ENCODE data around the gene SLC5A5.

SLC5A5 gene

DNA sequence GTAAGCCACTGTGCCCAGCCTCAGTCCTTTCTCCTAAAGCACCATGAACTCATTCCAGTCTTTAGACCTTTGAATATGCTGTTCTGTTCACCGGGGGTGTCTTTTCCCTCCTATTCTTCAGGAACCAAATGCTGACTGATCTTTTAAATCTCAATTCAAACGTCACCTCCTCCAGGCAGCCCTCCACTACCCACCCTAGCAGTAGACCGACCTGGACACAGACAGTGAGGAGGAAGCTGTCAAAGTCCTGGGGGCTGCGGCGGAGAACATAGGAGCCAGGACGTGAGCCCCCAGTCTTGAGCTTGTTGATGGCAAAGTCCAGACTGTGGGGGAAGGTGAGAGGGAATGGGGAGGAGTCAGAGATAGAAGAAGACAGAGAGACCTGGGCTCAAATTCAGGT lies 31.7 kb upstream of the SLC5A5 start:
- Histone ChIP-seq H3K9me3 (ENCODE audit: low read length) (no peaks in the 10 kb centered on the region), H2AFZ (ENCODE audit: low read depth, low read length) (no peak overlapping the region), H3K27me3 (ENCODE audit: insufficient read depth, low read length) (peaks cover 3% of the 10 kb centered on the region), H3K4me3 (ENCODE audit: low read length) (no peak overlapping the region), H3K36me3 (ENCODE audit: insufficient read depth, low read length) (no peaks in the 10 kb centered on the region), H3K4me1 (ENCODE audit: insufficient read depth, low read length) (peaks cover 2% of the 10 kb centered on the region)

- peak overlapping the region; percentile 18 for H3K4me3 ChIP-seq (ENCODE audit: low read length)
- no peaks in the 10 kb centered on the region for H3K9me3 ChIP-seq (ENCODE audit: low read length)
- peak overlapping the region; percentile 34 for H2AFZ ChIP-seq (ENCODE audit: low read depth, low read length)
- H3K36me3 ChIP-seq (ENCODE audit: insufficient read depth, low read length) = no peaks in the 10 kb centered on the region
- H3K4me1 ChIP-seq (ENCODE audit: insufficient read depth, low read length) = peaks cover 2% of the 10 kb centered on the region
- H3K27me3 ChIP-seq (ENCODE audit: insufficient read depth, low read length) = no peaks in the 10 kb centered on the region
Observed at GRCh38 chr19:17841371-17841809, 30.4 kb upstream of the SLC5A5 start.

DNA sequence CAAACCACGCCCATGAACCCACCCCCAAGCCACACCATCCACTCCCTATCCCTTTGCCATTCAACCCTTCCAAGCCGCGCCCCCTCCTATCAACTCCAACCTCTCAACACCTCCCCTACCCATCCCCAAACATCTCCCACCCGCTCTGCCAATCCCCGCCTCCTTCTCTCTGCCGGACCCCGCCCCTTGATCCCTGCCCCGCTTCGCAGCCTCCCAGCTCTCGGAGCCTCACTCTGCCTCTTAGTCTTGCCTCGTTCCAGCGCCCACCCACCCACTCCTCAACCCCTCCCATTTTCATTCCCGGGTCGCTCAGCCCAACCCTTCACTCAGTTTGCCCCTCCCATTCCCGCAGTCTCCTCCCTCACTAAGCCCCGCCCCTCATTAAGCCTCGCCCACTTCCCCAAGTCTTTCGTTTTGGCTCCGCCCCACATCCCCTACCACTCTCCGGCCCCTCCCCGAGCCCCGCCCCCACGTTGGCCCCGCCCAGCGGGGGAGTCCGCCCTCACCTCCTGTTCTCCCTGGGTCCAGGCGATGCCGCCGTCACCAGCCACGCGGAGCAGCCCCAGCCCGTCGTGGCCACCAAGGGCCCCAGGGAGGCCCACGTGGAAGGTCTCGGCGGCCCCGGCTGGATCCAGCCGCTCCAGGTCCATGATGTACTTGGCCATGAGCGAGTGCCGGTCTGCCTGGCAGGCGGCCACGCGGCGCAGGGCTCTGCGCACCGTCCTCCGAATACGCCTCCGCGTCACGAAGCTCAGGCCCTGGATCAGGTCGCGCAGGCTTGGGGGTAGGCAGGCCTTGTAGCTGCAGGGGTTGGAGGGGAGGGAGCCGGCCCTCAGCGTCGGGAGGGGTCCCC lies 29.7 kb upstream of the SLC5A5 start:
- H3K4me3 ChIP-seq (ENCODE audit: low read length) = peak overlapping the region; percentile 19
- no peaks in the 10 kb centered on the region for H3K36me3 ChIP-seq (ENCODE audit: insufficient read depth, low read length)
- peak overlapping the region; percentile 51 for H2AFZ ChIP-seq (ENCODE audit: low read depth, low read length)
- no peaks in the 10 kb centered on the region for H3K27me3 ChIP-seq (ENCODE audit: insufficient read depth, low read length)
- H3K4me1 ChIP-seq (ENCODE audit: insufficient read depth, low read length) = peaks cover 2% of the 10 kb centered on the region
- H3K9me3 ChIP-seq (ENCODE audit: low read length) = no peaks in the 10 kb centered on the region

- Histone ChIP-seq H3K36me3 (ENCODE audit: insufficient read depth, low read length) (no peaks in the 10 kb centered on the region), H2AFZ (ENCODE audit: low read depth, low read length) (peak overlapping the region; percentile 51), H3K4me1 (ENCODE audit: insufficient read depth, low read length) (peaks cover 2% of the 10 kb centered on the region), H3K4me3 (ENCODE audit: low read length) (peak overlapping the region; percentile 19), H3K27me3 (ENCODE audit: insufficient read depth, low read length) (no peaks in the 10 kb centered on the region), H3K9me3 (ENCODE audit: low read length) (no peaks in the 10 kb centered on the region)
Observed at GRCh38 chr19:17842663-17843291, 29.0 kb upstream of the SLC5A5 start.

- no peak overlapping the region for H3K4me3 ChIP-seq (ENCODE audit: low read length)
- no peaks in the 10 kb centered on the region for H3K36me3 ChIP-seq (ENCODE audit: insufficient read depth, low read length)
- peaks cover 2% of the 10 kb centered on the region for H3K4me1 ChIP-seq (ENCODE audit: insufficient read depth, low read length)
- no peaks in the 10 kb centered on the region for H3K27me3 ChIP-seq (ENCODE audit: insufficient read depth, low read length)
- H2AFZ ChIP-seq (ENCODE audit: low read depth, low read length) = no peak overlapping the region
- H3K9me3 ChIP-seq (ENCODE audit: low read length) = no peaks in the 10 kb centered on the region
Observed at GRCh38 chr19:17843292-17843827, 28.4 kb upstream of the SLC5A5 start.

- Histone ChIP-seq H3K4me3 (ENCODE audit: low read length) (no peak overlapping the region), H3K36me3 (ENCODE audit: insufficient read depth, low read length) (no peaks in the 10 kb centered on the region), H3K9me3 (ENCODE audit: low read length) (no peaks in the 10 kb centered on the region), H3K27me3 (ENCODE audit: insufficient read depth, low read length) (no peaks in the 10 kb centered on the region), H3K4me1 (ENCODE audit: insufficient read depth, low read length) (peaks cover 2% of the 10 kb centered on the region), H2AFZ (ENCODE audit: low read depth, low read length) (no peak overlapping the region)
Observed at GRCh38 chr19:17843908-17844490, 27.7 kb upstream of the SLC5A5 start.

GRCh38 chr19:17846146-17846545 lies 25.6 kb upstream of the SLC5A5 start:
- no peak overlapping the region for H3K4me3 ChIP-seq (ENCODE audit: low read length)
- no peaks in the 10 kb centered on the region for H3K9me3 ChIP-seq (ENCODE audit: low read length)
- peaks cover 2% of the 10 kb centered on the region for H3K4me1 ChIP-seq (ENCODE audit: insufficient read depth, low read length)
- no peak overlapping the region for H2AFZ ChIP-seq (ENCODE audit: low read depth, low read length)
- no peaks in the 10 kb centered on the region for H3K36me3 ChIP-seq (ENCODE audit: insufficient read depth, low read length)
- no peaks in the 10 kb centered on the region for H3K27me3 ChIP-seq (ENCODE audit: insufficient read depth, low read length)

GRCh38 chr19:17847538-17848366 lies 24.0 kb upstream of the SLC5A5 start, which contains the start of gene JAK3:
TSS of gene JAK3 (minus strand) at chr19:17847982. CDS start at chr19:17844417, 3,565 bp downstream.
- peak within 1 kb of the TSS; percentile 57 for H2AFZ ChIP-seq (ENCODE audit: low read depth, low read length)
- no peaks in the 10 kb centered on the region for H3K4me1 ChIP-seq (ENCODE audit: insufficient read depth, low read length)
- H3K4me3 ChIP-seq (ENCODE audit: low read length) = no peak within 1 kb of the TSS
- no peaks in the 10 kb centered on the region for H3K36me3 ChIP-seq (ENCODE audit: insufficient read depth, low read length)
- no peaks in the 10 kb centered on the region for H3K9me3 ChIP-seq (ENCODE audit: low read length)
- no peaks in the 10 kb centered on the region for H3K27me3 ChIP-seq (ENCODE audit: insufficient read depth, low read length)

DNA sequence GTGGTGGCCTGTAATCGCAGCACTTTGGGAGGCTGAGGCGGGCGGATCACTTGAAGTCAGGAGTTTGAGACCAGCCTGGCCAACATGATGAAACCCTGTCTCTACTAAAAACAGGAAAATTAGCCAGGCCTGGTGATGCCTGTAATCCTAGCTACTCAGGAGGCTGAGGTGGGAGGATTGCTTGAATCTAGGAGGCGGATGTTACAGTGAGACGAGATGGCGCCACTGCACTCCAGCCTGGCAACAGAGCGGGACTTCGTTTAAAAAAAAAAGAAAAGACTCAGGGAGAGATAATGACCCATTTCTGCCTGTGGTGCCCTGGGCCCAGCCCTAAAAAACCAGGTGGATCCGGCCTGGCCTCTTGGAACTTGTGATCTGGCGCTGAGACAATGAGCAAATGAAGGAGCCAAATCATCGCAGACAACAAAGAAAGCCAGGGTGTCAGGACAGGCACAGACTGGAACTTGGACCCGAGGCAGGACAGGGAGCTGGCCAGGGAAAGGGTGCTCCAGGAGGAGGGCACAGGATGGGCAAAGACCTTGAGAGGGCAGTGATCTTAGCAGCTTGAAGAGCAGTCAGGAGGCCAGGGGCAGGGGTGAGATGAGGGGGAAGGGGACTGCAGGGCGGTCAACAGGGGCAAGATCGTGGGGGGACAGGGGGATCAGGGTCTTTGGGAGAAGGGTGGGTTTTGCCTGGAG lies 23.0 kb upstream of the SLC5A5 start:
- Histone ChIP-seq H3K36me3 (ENCODE audit: insufficient read depth, low read length) (no peaks in the 10 kb centered on the region), H3K4me3 (ENCODE audit: low read length) (no peak overlapping the region), H3K9me3 (ENCODE audit: low read length) (no peaks in the 10 kb centered on the region), H3K4me1 (ENCODE audit: insufficient read depth, low read length) (no peaks in the 10 kb centered on the region), H3K27me3 (ENCODE audit: insufficient read depth, low read length) (no peaks in the 10 kb centered on the region), H2AFZ (ENCODE audit: low read depth, low read length) (no peak overlapping the region)

- Histone ChIP-seq H3K4me1 (ENCODE audit: insufficient read depth, low read length) (no peaks in the 10 kb centered on the region), H2AFZ (ENCODE audit: low read depth, low read length) (no peak overlapping the region), H3K27me3 (ENCODE audit: insufficient read depth, low read length) (peaks cover 2% of the 10 kb centered on the region), H3K4me3 (ENCODE audit: low read length) (no peak overlapping the region), H3K36me3 (ENCODE audit: insufficient read depth, low read length) (no peaks in the 10 kb centered on the region), H3K9me3 (ENCODE audit: low read length) (no peaks in the 10 kb centered on the region)
Observed at GRCh38 chr19:17854061-17854460, 17.7 kb upstream of the SLC5A5 start.

DNA sequence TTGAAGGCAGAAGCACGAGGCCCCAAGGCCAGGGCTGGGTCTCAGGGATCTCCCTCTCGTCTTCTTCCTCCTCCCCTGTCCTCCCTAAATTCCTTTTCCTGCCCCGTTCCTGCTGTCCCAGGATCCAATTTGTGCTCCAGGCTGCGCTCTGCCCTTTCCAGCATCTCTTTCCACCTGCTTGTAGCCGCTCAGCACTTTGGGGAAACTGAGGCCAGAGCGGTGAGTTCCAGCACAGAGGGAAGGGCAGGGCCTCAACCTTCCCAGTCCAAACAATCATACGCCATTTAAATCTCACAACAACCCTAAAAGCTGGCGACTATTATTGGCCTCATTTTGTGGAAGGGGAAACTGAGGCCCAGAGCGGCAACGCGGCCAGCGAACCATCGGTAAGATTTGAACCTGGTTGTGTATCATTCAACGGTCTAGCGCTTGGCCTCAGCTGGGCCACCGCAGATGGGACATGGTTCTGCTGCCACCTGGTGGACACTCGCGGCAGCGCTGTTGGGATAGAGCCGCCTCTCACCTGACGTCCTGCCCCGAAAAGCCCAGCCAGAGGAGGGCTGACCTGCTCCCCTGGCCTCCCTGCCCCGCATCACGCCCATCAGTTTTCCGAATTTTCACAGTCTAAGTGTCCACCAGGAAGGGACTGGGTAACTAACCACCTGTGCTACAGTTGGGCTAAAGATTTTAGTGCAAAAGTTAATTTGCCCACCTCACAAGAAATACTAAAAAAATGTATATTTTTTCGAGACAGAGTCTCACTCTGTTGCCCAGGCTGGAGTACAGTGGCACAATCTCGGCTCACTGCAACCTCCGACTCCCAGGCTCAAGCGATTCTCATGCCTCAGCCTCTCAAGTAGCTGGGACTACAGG lies 16.2 kb upstream of the SLC5A5 start:
- Histone ChIP-seq H3K27me3 (ENCODE audit: insufficient read depth, low read length) (peaks cover 2% of the 10 kb centered on the region), H3K9me3 (ENCODE audit: low read length) (no peaks in the 10 kb centered on the region), H2AFZ (ENCODE audit: low read depth, low read length) (no peak overlapping the region), H3K36me3 (ENCODE audit: insufficient read depth, low read length) (peaks cover under 1% of the 10 kb centered on the region), H3K4me3 (ENCODE audit: low read length) (no peak overlapping the region), H3K4me1 (ENCODE audit: insufficient read depth, low read length) (peaks cover 2% of the 10 kb centered on the region)

All from neuron (in vitro differentiated cells).